IPS-11a (cell line): ENCODE measurements around the gene SLC35F3.

Experiments used
- H3K4me3 ChIP-seq: one replicate; pipeline ENCODE4 v1.5.1; 2013; ENCODE audit warnings: low read depth, low read length, control low read depth

Gene SLC35F3

DNA sequence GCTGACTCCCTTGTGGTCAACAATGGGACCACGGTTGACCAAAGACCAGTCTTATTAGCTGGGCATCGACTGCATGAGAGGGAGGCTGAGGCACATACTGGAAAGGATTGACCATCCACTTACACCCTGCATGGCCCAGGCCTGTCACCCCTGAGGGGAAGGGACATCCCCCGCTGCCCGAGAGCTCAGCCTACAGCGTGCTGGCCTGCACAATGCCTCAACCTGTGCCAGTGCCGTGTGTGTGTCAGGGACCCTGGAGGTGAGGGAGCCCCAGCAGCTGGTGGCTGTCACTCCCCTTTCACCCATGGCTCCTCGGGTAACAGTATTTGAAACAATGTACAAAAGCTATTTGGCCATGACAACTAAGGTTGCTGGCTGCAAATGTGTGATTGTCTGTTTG is 67.3 kb downstream of the SLC35F3 start:
- no peak overlapping the region for H3K4me3 ChIP-seq

DNA sequence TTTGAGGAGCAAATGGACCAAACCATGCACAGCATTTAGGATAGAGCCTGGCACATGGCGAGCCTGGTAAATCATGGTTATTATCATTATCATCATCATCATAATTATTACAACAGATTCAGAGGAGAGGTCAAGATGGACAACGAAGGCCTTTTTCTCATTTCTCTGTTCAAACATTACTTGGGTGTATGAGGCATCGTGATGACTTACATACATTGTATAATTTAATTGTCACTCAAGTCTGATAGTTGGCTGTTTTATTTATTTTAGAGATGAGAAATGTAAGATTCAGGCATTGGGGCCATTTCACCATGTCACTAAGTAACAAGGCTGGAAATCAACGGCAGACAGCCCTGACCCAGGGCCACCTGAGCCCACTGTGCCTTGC is 68.1 kb downstream of the SLC35F3 start:
- no peak overlapping the region for H3K4me3 ChIP-seq

DNA sequence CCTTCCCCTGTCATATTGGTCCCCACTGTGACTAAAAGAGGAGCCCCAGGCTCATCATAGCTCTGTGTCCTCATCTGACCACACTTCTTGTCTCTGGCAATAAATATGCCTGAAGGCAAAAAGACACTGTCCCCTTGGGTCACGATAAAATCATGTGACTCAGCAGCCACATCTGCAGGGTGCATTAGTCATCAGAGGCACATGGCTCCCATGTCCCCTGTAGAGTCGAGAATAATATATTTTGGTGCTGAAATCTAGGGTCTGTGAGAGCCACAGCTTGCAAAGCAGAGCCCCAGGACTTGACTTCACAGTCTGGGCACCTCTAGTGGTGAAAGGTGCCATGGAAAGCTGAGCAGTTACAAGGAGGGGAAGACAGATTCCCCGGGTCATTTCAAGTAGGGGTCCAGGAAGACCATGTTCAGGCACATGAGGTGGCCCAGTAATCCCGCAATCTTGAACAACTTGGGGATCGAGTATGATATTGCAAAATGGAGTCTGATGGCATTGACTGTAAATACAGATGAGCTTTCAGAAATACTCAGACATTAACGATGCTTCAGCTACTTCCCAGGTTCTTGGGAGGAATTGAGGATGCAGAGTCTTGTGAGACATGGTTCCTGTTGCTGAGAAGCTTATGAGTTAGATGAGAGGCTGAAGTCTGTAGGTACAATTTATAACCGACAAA is 68.6 kb downstream of the SLC35F3 start:
- no peak overlapping the region for H3K4me3 ChIP-seq

DNA sequence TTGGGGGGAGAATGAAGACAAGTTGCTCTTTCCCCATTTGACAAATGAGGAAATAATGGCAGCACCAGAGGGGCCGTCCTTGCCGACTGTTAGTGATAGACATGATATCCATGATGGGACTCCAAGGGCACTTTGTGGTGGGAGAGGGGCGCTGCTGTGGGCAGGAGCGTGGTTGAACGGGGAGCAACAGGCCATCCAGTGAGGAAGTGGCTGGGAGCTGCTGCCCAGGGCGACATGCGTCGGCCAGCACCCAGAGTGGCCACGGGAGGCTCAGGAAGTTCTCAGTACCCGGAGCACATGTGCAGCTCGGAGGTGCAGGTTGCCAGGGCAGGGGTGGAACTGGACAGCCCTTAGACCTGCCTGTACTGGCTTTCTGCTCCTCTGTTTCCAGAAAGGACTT is 71.0 kb downstream of the SLC35F3 start:
- H3K4me3 ChIP-seq, result no peak overlapping the region

- H3K4me3 ChIP-seq, result no peak overlapping the region
Observed at GRCh38 chr1:233981042-233981675, 76.7 kb downstream of the SLC35F3 start.

- no peak overlapping the region for H3K4me3 ChIP-seq
Observed at GRCh38 chr1:233982827-233983518, 78.5 kb downstream of the SLC35F3 start.

- H3K4me3 ChIP-seq, result no peak overlapping the region
Observed at GRCh38 chr1:233983811-233984210, 79.3 kb downstream of the SLC35F3 start.

DNA sequence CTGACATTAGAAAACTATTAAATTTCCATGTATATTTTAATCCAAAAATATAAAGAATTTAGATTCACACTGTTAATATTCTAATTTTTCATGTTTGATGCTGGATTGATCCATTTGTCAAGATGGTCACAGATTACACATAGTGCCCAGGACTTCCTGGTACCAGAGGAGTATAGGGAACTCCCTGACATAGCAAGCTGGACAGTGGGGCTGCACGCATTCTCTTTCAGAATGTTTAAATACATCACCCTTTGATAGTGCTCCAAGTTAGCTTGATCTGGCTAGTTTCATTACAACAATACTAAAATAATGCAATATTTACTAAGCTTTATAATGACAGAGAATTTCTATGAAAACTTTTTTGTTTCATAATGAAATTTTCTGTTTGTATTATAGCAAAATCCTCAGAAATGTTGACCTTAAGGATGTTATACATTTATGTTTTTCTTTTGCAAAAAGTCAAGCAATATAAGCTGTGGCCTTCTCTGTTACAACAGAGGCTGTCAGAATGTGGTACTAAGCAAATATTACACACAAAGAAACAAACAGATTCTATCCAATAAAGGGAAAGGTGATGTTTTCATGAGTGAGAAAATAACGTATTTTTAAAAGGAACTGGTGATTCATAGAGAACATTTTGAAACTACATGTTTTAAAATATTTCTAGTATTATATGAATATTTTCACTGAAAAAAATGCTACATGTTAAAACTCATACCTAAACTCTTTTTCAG is 84.7 kb downstream of the SLC35F3 start:
- H3K4me3 ChIP-seq, result no peak overlapping the region

- no peak overlapping the region for H3K4me3 ChIP-seq
Observed at GRCh38 chr1:233990486-233990885, 86.0 kb downstream of the SLC35F3 start.

DNA sequence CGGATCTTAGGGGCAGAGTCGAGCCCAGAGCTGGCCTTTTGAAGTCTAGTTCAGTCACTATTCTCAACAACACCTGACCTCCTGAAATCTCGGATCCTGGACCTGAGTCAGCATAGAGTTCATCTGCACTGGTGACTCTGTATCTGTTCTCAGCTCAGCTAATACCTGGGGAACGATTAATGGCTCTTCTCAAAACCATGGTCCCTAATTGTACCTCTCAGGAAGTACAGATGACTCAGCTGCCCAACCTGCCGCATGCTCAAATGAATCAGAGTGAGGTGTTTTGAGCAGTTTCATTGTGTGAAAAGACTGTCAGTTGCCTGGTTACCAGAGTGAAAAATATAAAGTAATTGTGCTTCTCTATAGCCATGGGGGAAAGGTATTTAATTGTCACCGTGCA is 89.2 kb downstream of the SLC35F3 start:
- H3K4me3 ChIP-seq, result no peak overlapping the region

- H3K4me3 ChIP-seq, result no peak overlapping the region
Observed at GRCh38 chr1:233994112-233994511, 89.6 kb downstream of the SLC35F3 start.

DNA sequence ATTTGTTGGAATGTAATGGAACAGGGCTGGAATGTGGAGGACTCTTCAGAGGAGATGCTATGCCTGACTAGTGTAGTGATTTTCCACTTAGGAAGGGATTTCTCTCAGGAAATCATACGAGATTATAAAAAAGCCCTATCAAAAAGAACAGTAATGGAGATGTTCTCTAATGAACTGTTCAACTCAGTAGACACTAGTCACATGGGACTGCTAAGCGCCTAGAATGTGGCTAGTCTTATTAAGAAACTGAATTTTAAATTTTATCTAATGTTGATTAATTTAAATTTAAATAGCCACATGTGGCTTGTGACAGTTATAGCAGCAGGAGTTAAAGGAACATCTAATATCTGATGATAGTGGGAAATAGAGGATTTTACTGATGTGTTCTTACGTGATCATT is 94.0 kb downstream of the SLC35F3 start:
- no peak overlapping the region for H3K4me3 ChIP-seq

DNA sequence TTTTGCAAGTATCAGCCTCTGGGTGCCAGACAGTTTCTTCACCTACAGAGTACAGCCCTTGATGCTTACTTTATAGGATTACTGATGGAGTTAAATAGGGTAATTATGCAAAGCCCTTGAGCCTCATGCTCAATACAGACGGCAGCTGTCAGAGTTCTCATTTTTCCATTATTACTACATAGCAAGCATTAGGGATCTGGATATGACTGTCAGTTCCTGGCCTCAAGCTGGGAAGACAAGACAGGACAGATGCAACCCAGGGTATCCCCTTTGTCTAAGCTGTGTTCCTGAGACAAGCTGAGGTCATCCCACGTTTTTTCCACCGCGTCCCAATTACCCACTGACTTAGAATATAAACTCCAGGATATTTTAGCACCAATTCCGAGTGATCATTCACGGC is 94.4 kb downstream of the SLC35F3 start:
- no peak overlapping the region for H3K4me3 ChIP-seq

GRCh38 chr1:234000557-234001041 is 96.1 kb downstream of the SLC35F3 start:
- no peak overlapping the region for H3K4me3 ChIP-seq

DNA sequence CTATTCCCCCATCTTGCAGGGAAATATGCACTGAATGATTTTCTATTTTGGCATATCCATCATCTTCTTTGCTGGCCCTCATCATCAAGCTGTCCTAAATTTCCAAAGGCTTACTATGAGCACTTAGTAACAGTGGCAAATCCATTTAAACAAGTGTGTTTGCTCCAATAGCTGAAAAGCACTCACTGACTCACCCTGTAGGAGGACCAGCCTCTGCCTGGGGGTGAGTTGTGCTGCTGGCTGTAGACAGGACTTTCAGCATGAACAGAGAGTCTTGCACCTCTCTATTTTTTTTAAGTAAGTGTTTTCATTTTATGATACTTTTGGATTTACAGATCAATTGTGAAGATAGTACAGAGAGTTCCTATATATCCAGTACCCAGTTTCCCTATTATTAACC is 97.3 kb downstream of the SLC35F3 start:
- no peak overlapping the region for H3K4me3 ChIP-seq

- H3K4me3 ChIP-seq, result no peak overlapping the region
Observed at GRCh38 chr1:234004591-234004990, 100.1 kb downstream of the SLC35F3 start.

DNA sequence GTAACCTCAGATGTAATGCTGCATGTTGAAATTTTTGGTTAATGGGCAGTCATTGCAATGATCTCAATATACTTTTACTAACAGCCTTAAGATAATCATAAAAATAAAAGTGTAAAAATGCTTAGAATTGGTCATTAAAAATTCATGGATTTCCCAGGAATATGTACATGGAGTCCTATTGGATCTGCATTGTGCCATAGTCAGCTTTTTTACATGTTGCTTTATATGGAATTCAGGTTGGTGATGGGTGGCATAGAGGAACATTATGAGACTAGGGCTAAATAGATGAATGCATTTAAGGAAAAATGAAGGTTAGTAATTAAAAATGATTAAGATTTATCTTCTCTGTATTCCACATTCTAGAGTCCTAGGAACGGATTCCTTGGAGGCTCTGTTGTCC is 103.2 kb downstream of the SLC35F3 start:
- H3K4me3 ChIP-seq, result no peak overlapping the region

DNA sequence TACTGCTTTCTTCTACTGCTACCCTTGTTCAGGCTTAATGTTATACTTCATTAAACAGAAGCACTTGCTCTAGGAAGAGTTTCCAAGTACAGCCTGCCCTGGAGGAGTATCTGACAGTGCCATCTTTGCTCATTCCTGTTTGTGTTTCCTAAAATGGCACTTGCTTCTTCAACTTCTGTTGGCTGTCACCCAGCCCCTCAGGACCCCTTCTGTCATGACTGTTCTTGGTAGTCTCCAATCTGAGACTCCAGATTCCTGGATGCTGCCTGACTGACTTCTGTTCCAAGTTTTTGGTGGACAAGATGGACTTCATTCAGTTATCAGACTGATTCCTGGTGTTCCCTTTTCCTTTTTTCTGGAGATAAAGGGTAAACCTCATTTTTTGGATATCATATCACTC is 104.1 kb downstream of the SLC35F3 start:
- H3K4me3 ChIP-seq, result no peak overlapping the region

GRCh38 chr1:234009668-234010067 is 105.2 kb downstream of the SLC35F3 start:
- no peak overlapping the region for H3K4me3 ChIP-seq

GRCh38 chr1:234014208-234014607 is 109.7 kb downstream of the SLC35F3 start:
- H3K4me3 ChIP-seq, result no peak overlapping the region

DNA sequence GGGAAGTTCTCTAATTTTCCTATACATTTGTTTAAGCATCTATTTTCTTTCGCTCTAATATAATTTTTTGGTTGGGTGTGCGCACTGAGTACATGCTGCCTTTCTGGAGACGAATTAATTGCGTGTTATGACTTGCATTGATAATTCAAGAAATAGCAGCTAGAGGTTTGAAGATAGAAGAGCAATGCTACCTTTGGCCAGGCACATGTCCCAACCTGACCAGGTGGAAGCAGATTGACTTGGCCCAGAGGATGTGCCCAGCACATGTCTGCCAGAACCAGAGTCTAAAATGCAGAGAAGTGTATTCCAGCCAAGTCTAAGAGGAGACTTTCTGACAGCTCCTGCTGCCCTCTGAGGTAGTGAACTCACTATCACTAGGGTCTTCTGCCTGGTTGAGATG is 114.3 kb downstream of the SLC35F3 start:
- H3K4me3 ChIP-seq, result no peak overlapping the region
